T-helper 2 cell treated with Interferon-gamma antibody and Interleukin-4, amounts not matched to agents 5 μg/mL and 100 μg/mL, for 36 hours (primary cell): ENCODE data around the gene SH2D1B.

Source experiments
- DNase-seq: peaks from one replicate; pipeline ENCODE4 v3.0.0; 2021; ENCODE audit warnings: low spot score
- H3K27ac Mint-ChIP-seq: one replicate; pipeline ENCODE4 v1.8.0; 2021; ENCODE audit warnings: mild to moderate bottlenecking, mixed read lengths
- H3K27me3 Mint-ChIP-seq: one replicate; pipeline ENCODE4 v1.8.0; 2021; ENCODE audit warnings: low read depth, mixed read lengths
- H3K36me3 Mint-ChIP-seq: one replicate; pipeline ENCODE4 v1.8.0; 2021; ENCODE audit warnings: low read depth, mixed read lengths
- H3K4me1 Mint-ChIP-seq: one replicate; pipeline ENCODE4 v1.8.0; 2021; ENCODE audit warnings: low read depth, mixed read lengths
- H3K4me3 Mint-ChIP-seq: one replicate; pipeline ENCODE4 v1.8.0; 2022; ENCODE audit warnings: mild to moderate bottlenecking, moderate library complexity, mixed read lengths
- H3K9me3 Mint-ChIP-seq: one replicate; pipeline ENCODE4 v1.8.0; 2021; ENCODE audit warnings: mixed read lengths

SH2D1B gene

GRCh38 chr1:162381941-162382750 lies 29.8 kb downstream of the SH2D1B start:
- no peaks in the 10 kb centered on the region for H3K9me3 Mint-ChIP-seq
- H3K36me3 Mint-ChIP-seq = no peaks in the 10 kb centered on the region
- no peak overlapping the region for H3K27ac Mint-ChIP-seq
- DNase-seq = no peak
- H3K4me1 Mint-ChIP-seq = no peaks in the 10 kb centered on the region
- H3K27me3 Mint-ChIP-seq = no peaks in the 10 kb centered on the region
- H3K4me3 Mint-ChIP-seq = no peak overlapping the region

GRCh38 chr1:162381383-162381782 lies 30.6 kb downstream of the SH2D1B start, which contains the start of gene C1orf226:
Gene C1orf226, plus strand, starts transcription at chr1:162381728. Its CDS starts 174 bp downstream, at chr1:162381902.
- DNase-seq = no peak
- no peak within 1 kb of the TSS for H3K27ac Mint-ChIP-seq
- H3K36me3 Mint-ChIP-seq = no peaks in the 10 kb centered on the region
- H3K9me3 Mint-ChIP-seq = no peaks in the 10 kb centered on the region
- H3K4me3 Mint-ChIP-seq = no peak within 1 kb of the TSS
- peaks cover 2% of the 10 kb centered on the region for H3K27me3 Mint-ChIP-seq
- H3K4me1 Mint-ChIP-seq = no peaks in the 10 kb centered on the region

GRCh38 chr1:162380061-162380846 lies 31.7 kb downstream of the SH2D1B start:
- no peak for DNase-seq
- Mint-ChIP-seq H3K9me3 (no peaks in the 10 kb centered on the region), H3K4me3 (no peak overlapping the region), H3K27ac (no peak overlapping the region), H3K4me1 (no peaks in the 10 kb centered on the region), H3K27me3 (peaks cover 2% of the 10 kb centered on the region), H3K36me3 (no peaks in the 10 kb centered on the region)

DNA sequence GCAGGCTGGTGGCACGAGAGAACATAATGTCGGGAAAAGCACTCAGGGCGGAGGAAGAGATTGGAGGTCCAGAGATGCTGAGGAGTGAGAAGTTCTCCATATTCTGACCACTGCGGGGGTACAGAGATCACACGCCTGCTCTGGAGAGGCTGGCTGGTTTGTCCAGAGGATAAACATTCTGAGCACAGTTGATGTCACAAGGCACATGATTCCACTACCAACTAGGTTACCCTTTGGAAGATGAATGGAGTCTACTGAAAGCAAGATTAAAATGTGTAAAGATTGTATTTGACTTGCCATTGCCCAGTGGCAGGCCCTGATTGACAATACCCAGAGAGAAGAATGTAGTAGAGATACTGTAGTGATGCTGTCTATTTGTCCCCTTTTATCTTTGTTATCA lies 35.2 kb downstream of the SH2D1B start, which contains the start of gene SPATA46:
TSS of gene SPATA46 (minus strand) at position 164 of the 400 bp plus-strand sequence. CDS start at position 100, 64 bp downstream.
- DNase-seq = no peak
- Mint-ChIP-seq H3K27me3 (peaks cover 2% of the 10 kb centered on the region), H3K9me3 (no peaks in the 10 kb centered on the region), H3K4me1 (no peaks in the 10 kb centered on the region), H3K36me3 (no peaks in the 10 kb centered on the region), H3K4me3 (no peak within 1 kb of the TSS), H3K27ac (no peak within 1 kb of the TSS)

DNA sequence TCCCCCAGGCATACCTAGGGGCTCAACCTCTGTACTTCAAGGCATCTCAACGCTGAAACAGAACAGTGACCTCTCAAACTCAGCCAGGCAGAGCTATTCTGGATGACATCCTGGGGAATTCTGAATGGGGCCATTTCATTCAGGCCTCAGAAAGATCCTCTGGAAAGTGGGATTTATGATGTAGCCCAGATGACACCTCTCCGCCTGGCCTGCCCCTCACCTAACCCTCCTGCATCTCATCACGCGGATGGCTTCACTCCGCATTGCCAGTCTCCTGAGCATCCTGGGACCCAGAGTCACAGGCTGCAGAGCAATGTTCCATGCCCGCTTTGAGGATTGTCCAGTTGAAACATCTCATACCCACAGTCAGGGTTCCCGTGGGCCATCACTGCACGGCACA lies 36.5 kb downstream of the SH2D1B start:
- no peak overlapping the region for H3K4me3 Mint-ChIP-seq
- no peaks in the 10 kb centered on the region for H3K4me1 Mint-ChIP-seq
- H3K27me3 Mint-ChIP-seq = peaks cover 2% of the 10 kb centered on the region
- H3K36me3 Mint-ChIP-seq = no peaks in the 10 kb centered on the region
- no peaks in the 10 kb centered on the region for H3K9me3 Mint-ChIP-seq
- H3K27ac Mint-ChIP-seq = no peak overlapping the region
- no peak for DNase-seq

- no peaks in the 10 kb centered on the region for H3K9me3 Mint-ChIP-seq
- no peak overlapping the region for H3K4me3 Mint-ChIP-seq
- H3K4me1 Mint-ChIP-seq = no peaks in the 10 kb centered on the region
- no peaks in the 10 kb centered on the region for H3K36me3 Mint-ChIP-seq
- H3K27me3 Mint-ChIP-seq = peaks cover 2% of the 10 kb centered on the region
- no peak overlapping the region for H3K27ac Mint-ChIP-seq
- DNase-seq = no peak
Measured at GRCh38 chr1:162374406-162374805, 37.5 kb downstream of the SH2D1B start.

- no peak overlapping the region for H3K4me3 Mint-ChIP-seq
- H3K36me3 Mint-ChIP-seq = no peaks in the 10 kb centered on the region
- H3K9me3 Mint-ChIP-seq = no peaks in the 10 kb centered on the region
- no peak for DNase-seq
- H3K4me1 Mint-ChIP-seq = no peaks in the 10 kb centered on the region
- no peak overlapping the region for H3K27ac Mint-ChIP-seq
- H3K27me3 Mint-ChIP-seq = peaks cover 2% of the 10 kb centered on the region
Measured at GRCh38 chr1:162373541-162374260, 38.2 kb downstream of the SH2D1B start.

DNA sequence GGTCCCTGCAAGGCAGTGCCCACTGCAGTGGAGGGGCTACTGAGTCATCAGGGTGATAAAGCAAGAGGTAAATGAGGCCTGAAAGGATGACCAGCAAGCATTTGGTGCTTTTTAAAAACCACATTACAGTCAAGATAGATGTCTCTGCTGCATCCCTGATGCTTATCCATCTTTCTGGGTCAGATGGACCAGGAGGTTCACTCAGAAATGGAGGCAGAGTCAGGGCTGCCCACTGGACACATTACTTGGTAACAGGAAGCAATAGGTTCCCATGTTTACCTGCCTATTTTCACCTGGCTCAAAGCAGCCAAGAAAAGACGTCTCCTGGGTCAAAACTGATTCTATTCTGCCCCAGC lies 38.9 kb downstream of the SH2D1B start:
- Mint-ChIP-seq H3K4me3 (no peak overlapping the region), H3K4me1 (no peaks in the 10 kb centered on the region), H3K36me3 (no peaks in the 10 kb centered on the region), H3K27ac (no peak overlapping the region), H3K27me3 (peaks cover 2% of the 10 kb centered on the region), H3K9me3 (no peaks in the 10 kb centered on the region)
- no peak for DNase-seq

- Mint-ChIP-seq H3K27me3 (peaks cover 2% of the 10 kb centered on the region), H3K27ac (no peak overlapping the region), H3K36me3 (no peaks in the 10 kb centered on the region)
Measured at GRCh38 chr1:162372159-162373071, 39.5 kb downstream of the SH2D1B start.

GRCh38 chr1:162371611-162372010 lies 40.3 kb downstream of the SH2D1B start:
- no peak overlapping the region for H3K27ac Mint-ChIP-seq
- H3K9me3 Mint-ChIP-seq = no peaks in the 10 kb centered on the region
- DNase-seq = no peak
- H3K4me1 Mint-ChIP-seq = no peaks in the 10 kb centered on the region
- H3K27me3 Mint-ChIP-seq = peaks cover 2% of the 10 kb centered on the region
- H3K36me3 Mint-ChIP-seq = no peaks in the 10 kb centered on the region
- no peak overlapping the region for H3K4me3 Mint-ChIP-seq

More at GRCh38 chr1:162372159-162373071, 39.5 kb downstream of the SH2D1B start:
- H3K9me3 Mint-ChIP-seq = no peaks in the 10 kb centered on the region
- no peak for DNase-seq
- no peaks in the 10 kb centered on the region for H3K4me1 Mint-ChIP-seq
- H3K4me3 Mint-ChIP-seq = no peak overlapping the region

DNA sequence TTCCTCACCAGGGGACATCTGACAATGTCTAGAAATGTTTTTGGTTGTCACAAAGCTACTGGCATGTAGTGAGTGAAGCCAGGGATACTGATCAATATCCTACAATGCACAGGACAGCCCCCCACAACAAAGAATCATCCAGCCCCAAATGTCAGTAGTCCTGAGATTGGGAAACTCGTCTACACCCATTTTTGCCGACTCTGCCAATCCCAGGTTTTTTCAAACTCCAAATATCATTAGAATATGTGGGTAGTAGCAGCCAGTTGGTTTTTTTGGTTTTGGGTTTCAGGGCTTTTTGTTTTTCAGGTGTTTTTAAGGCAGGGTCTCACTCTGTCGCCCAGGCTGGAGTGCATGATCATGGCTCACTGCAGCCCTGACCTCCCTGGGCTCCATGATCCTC lies 41.2 kb downstream of the SH2D1B start:
- Mint-ChIP-seq H3K4me3 (no peak overlapping the region), H3K4me1 (no peaks in the 10 kb centered on the region), H3K9me3 (no peaks in the 10 kb centered on the region), H3K27me3 (no peaks in the 10 kb centered on the region), H3K36me3 (no peaks in the 10 kb centered on the region), H3K27ac (no peak overlapping the region)
- DNase-seq = no peak

GRCh38 chr1:162370161-162370560 lies 41.8 kb downstream of the SH2D1B start:
- H3K27me3 Mint-ChIP-seq = no peaks in the 10 kb centered on the region
- no peaks in the 10 kb centered on the region for H3K4me1 Mint-ChIP-seq
- H3K4me3 Mint-ChIP-seq = no peak overlapping the region
- no peak overlapping the region for H3K27ac Mint-ChIP-seq
- DNase-seq = no peak
- no peaks in the 10 kb centered on the region for H3K36me3 Mint-ChIP-seq
- H3K9me3 Mint-ChIP-seq = no peaks in the 10 kb centered on the region

DNA sequence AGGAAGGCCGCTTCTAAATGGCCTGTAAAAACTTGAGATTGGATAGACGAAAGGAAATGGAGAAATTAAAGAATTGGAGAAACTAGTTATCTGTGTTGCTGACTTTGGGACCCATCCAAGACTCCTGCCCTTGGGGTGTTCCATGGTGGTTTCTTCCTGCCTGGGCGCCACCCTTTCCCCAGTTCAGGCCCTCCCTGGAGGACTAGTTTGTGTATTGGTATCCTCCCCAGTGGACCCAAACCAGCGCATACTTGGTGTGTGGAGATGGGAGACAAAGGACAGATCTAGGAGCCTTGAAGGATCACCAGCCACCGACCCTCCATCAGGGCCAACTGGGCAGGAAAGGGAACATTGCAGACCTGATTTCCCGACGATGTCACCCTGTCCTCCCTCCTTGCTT lies 42.4 kb downstream of the SH2D1B start:
- DNase-seq = no peak
- H3K4me3 Mint-ChIP-seq = no peak overlapping the region
- H3K36me3 Mint-ChIP-seq = no peaks in the 10 kb centered on the region
- no peaks in the 10 kb centered on the region for H3K9me3 Mint-ChIP-seq
- no peak overlapping the region for H3K27ac Mint-ChIP-seq
- no peaks in the 10 kb centered on the region for H3K4me1 Mint-ChIP-seq
- H3K27me3 Mint-ChIP-seq = no peaks in the 10 kb centered on the region
